ENCODE data around the gene PLRG1. TPM values are rescaled to one million over a fixed set of nuclear protein-coding genes. Genes with fewer than 3 reads are reported as not detected.

Gene PLRG1
- total RNA-seq, 4 donors from 2014 or later: 50.3 to 69.9 (median 63.5) TPM

DNA sequence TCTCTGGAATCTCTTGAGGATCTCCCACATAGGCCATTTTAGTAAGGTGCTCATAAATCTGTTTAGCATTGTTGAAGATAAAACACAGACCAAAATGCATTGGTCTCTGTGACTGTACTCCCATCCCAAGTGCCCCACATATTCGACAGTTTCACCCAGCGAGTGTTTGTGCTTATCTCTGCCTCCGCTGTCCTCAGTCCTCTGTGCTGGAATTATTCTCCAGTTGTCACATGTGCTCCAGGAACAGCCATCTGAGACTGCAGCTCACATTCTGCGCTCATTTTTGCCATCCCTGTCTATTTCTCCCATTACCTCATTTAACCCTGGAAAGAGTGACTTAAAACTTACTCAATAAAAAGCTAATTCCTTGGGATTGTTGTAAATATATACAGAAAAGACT lies 31.0 kb downstream of the PLRG1 start:
- peaks cover 18% of the 10 kb centered on the region in 2 donors for H3K4me1 ChIP-seq
- WGBS, 2 donors: 89 to 90% methylated on average over 4 of the region's 4 CpGs
- no peaks in the 10 kb centered on the region for H3K9me3 ChIP-seq
- intact Hi-C loops (cut with DNase I): no loop called here
- TF ChIP-seq, protein P1, sequence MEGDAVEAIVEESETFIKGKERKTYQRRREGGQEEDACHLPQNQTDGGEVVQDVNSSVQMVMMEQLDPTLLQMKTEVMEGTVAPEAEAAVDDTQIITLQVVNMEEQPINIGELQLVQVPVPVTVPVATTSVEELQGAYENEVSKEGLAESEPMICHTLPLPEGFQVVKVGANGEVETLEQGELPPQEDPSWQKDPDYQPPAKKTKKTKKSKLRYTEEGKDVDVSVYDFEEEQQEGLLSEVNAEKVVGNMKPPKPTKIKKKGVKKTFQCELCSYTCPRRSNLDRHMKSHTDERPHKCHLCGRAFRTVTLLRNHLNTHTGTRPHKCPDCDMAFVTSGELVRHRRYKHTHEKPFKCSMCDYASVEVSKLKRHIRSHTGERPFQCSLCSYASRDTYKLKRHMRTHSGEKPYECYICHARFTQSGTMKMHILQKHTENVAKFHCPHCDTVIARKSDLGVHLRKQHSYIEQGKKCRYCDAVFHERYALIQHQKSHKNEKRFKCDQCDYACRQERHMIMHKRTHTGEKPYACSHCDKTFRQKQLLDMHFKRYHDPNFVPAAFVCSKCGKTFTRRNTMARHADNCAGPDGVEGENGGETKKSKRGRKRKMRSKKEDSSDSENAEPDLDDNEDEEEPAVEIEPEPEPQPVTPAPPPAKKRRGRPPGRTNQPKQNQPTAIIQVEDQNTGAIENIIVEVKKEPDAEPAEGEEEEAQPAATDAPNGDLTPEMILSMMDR (IDR thresholded peaks at IDR 0.05): no peak
- TF ChIP-seq POLR2A (IDR thresholded peaks at IDR 0.05): no peak
- no peak overlapping the region for H3K4me3 ChIP-seq (replicated peaks in 1 of 3)
- H3K27ac ChIP-seq: no peak overlapping the region
- H3K27me3 ChIP-seq: no peaks in the 10 kb centered on the region
- no peaks in the 10 kb centered on the region for H3K36me3 ChIP-seq
- DNase-seq: no peak

DNA sequence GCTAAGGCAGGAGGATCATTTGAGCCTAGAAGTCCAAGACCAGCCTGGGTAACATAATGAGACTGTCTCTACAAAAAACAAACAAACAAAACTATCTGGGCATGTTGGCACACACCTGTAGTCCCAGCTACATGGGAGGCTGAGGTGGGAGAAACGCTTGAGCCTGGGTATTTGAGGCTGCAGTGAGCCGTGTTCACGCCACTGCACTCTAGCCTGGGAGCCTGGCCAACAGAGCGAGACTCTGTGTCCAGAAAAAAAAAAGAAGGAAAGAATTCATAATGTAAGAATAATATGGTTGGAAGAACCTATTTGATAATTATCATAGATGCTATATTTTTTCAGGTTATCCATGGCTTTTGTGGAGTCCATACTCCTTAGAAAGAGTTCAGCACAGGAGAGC lies 32.6 kb downstream of the PLRG1 start:
- H3K36me3 ChIP-seq: no peaks in the 10 kb centered on the region
- TF ChIP-seq, protein P1 (IDR thresholded peaks at IDR 0.05): no peak
- no peak for TF ChIP-seq POLR2A (IDR thresholded peaks at IDR 0.05)
- H3K4me1 ChIP-seq: peaks cover 18% of the 10 kb centered on the region in 2 donors
- H3K27me3 ChIP-seq: no peaks in the 10 kb centered on the region
- intact Hi-C loops (cut with DNase I): no loop called here
- DNase-seq: peak; percentile 54 to 64
- H3K9me3 ChIP-seq: no peaks in the 10 kb centered on the region
- WGBS, 2 donors: 38 to 40% methylated on average over 4 of the region's 4 CpGs
- H3K27ac ChIP-seq: peak overlapping the region in 2 of 3 donors; percentile 52 to 84
- H3K4me3 ChIP-seq (replicated peaks in 1 of 3): no peak overlapping the region

DNA sequence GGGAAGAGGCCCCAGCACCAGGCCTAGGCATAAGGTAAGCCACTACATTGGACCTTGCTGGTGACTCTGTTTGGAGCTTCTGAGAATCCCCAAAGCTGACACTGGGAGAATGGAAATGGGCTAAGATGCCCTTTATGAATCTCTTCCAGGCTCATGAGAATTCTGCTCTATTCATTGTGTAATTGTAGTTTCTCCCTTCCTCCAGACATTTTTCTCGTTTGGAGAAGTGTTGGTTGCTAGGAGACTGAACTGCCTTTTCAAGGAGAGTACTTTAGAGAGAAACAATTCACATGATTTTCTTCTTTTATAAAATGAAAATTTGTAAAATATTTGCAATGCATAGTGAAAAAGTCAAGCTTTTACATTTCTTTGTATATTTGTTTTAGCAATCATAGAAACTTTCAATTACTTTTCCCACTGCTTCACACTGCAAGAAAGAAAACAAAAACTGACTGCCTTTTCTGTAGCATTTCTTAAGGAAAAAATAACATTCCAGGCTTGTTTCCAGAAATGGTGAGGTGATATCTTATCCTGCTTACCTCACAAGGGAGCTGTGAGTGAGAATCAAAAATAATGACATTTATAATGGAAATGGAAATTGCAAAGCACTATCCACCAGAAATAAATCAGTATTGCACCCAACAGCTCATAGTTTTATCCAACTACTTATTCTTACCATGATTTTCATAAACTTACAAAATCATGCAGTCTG lies 33.7 kb downstream of the PLRG1 start:
- Histone ChIP-seq H3K27me3 (no peaks in the 10 kb centered on the region), H3K27ac (peak overlapping the region; percentile 52 to 84 (median 59)), H3K4me3 (replicated peaks in 1 of 3) (no peak overlapping the region), H3K4me1 (peaks cover 18% of the 10 kb centered on the region in 2 donors), H3K9me3 (no peaks in the 10 kb centered on the region), H3K36me3 (no peaks in the 10 kb centered on the region)
- WGBS, 2 donors: 9% methylated on average over 1 of the region's 1 CpG
- no peak for DNase-seq
- TF ChIP-seq, protein P1 (IDR thresholded peaks at IDR 0.05): no peak
- no peak for TF ChIP-seq POLR2A (IDR thresholded peaks at IDR 0.05)
- intact Hi-C loops (cut with DNase I): no loop called here

DNA sequence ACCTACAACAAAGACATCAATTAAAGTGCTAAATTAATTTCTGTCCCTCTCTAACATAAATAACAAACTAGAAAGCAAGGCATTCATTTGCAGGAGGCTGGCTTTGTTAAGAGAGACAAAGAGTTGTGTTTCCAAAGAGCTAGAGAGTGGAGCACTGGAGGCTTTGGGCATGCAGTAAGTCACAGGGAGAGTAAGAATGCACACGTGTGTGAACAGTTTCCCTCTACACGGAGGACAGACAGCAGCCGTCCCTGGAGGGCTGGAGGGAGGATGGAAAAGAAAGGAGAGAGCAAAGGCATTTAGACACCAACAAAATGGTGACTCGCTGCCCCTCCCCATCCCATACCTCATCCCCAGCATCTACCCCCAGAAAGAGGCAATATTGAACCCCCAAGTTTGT lies 38.2 kb downstream of the PLRG1 start:
- no peaks in the 10 kb centered on the region for H3K36me3 ChIP-seq
- WGBS, 2 donors: 67 to 71% methylated on average over 4 of the region's 4 CpGs
- peaks cover 12 to 19% of the 10 kb centered on the region in 2 donors for H3K4me1 ChIP-seq
- no peak overlapping the region for H3K4me3 ChIP-seq (replicated peaks in 1 of 3)
- intact Hi-C loops (cut with DNase I): no loop called here
- no peak for DNase-seq
- H3K9me3 ChIP-seq: no peaks in the 10 kb centered on the region
- no peak for TF ChIP-seq POLR2A (IDR thresholded peaks at IDR 0.05)
- TF ChIP-seq, protein P1 (IDR thresholded peaks at IDR 0.05): no peak
- H3K27me3 ChIP-seq: no peaks in the 10 kb centered on the region
- no peak overlapping the region for H3K27ac ChIP-seq

DNA sequence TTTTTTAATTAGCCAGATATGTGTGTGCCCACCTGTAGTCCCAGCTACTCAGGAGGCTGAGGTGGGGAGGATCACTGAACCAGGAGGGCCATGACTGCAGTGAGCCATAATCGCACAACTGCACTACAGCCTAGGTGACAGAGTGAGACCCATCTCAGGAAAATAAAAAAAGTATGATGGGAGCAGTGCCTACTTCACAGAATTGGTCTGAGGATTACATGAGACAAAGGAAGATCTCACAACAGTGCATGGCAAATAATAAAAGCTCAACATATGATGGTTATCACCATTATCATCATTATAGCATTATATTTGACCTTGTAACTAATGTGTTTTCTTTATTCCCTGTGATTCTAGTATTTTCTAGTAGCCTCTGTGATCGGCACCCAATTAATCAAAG lies 38.7 kb downstream of the PLRG1 start:
- Histone ChIP-seq H3K27me3 (no peaks in the 10 kb centered on the region), H3K36me3 (no peaks in the 10 kb centered on the region), H3K27ac (no peak overlapping the region), H3K4me3 (replicated peaks in 1 of 3) (no peak overlapping the region), H3K9me3 (no peaks in the 10 kb centered on the region), H3K4me1 (peaks cover 11 to 23% of the 10 kb centered on the region in 2 donors)
- DNase-seq: no peak
- 71 to 79% methylated on average over 2 of the region's 2 CpGs for WGBS, 2 donors
- intact Hi-C loops (cut with DNase I): no loop called here
- no peak for TF ChIP-seq POLR2A (IDR thresholded peaks at IDR 0.05)
- TF ChIP-seq, protein P1 (IDR thresholded peaks at IDR 0.05): no peak

Data from thyroid gland (tissue), 4 donors.